ENCODE measurements around the gene SMIM20.

The SMIM20 gene

GRCh38 chr4:25966171-25966570 is 52.2 kb downstream of the SMIM20 start:
- Histone ChIP-seq H3K9ac (ENCODE audit: low read length) (no peak overlapping the region), H3K4me1 (ENCODE audit: low read length) (peaks cover 32% of the 10 kb centered on the region), H3K36me3 (replicated peaks; ENCODE audit: low read depth, low read length) (no peaks in the 10 kb centered on the region), H2AFZ (ENCODE audit: low read depth, low read length) (no peak overlapping the region), H3K4me3 (ENCODE audit: low read length) (no peak overlapping the region), H3K27me3 (ENCODE audit: low read depth, low read length) (0 out of 2 replicates have a peak, but pooled peaks cover 7% of the 10 kb centered on the region), H3K4me2 (ENCODE audit: low read length) (no peak overlapping the region), H4K20me1 (ENCODE audit: insufficient read depth, low read length) (no peaks in the 10 kb centered on the region), H3K27ac (ENCODE audit: low read length) (no peak overlapping the region), H3K9me3 (ENCODE audit: insufficient read depth, low read length) (no peaks in the 10 kb centered on the region), H3K79me2 (ENCODE audit: low read length) (no peaks in the 10 kb centered on the region)
- TF ChIP-seq CTCF (IDR thresholded peaks at IDR 0.05; ENCODE audit: low read depth, low read length) (no peak), EZH2phosphoT487 (IDR thresholded peaks at IDR 0.05; ENCODE audit: low read depth) (no peak)

GRCh38 chr4:25969374-25970155 is 55.5 kb downstream of the SMIM20 start:
- Histone ChIP-seq H3K4me2 (ENCODE audit: low read length) (peak overlapping the region; percentile 75), H3K79me2 (ENCODE audit: low read length) (no peaks in the 10 kb centered on the region), H4K20me1 (ENCODE audit: insufficient read depth, low read length) (no peaks in the 10 kb centered on the region), H2AFZ (ENCODE audit: low read depth, low read length) (no peak overlapping the region), H3K27ac (ENCODE audit: low read length) (no peak overlapping the region), H3K36me3 (replicated peaks; ENCODE audit: low read depth, low read length) (no peaks in the 10 kb centered on the region), H3K27me3 (ENCODE audit: low read depth, low read length) (0 out of 2 replicates have a peak, but pooled peaks cover 7% of the 10 kb centered on the region), H3K4me1 (ENCODE audit: low read length) (peaks cover 32% of the 10 kb centered on the region), H3K4me3 (ENCODE audit: low read length) (peak overlapping the region; percentile 42), H3K9me3 (ENCODE audit: insufficient read depth, low read length) (no peaks in the 10 kb centered on the region), H3K9ac (ENCODE audit: low read length) (peak overlapping the region; percentile 16; the same call in 1 of the 2 replicates)
- TF ChIP-seq CTCF (IDR thresholded peaks at IDR 0.05; ENCODE audit: low read depth, low read length) (no peak), EZH2phosphoT487 (IDR thresholded peaks at IDR 0.05; ENCODE audit: low read depth) (no peak)

GRCh38 chr4:25970226-25970675 is 56.2 kb downstream of the SMIM20 start:
- Histone ChIP-seq H3K9me3 (ENCODE audit: insufficient read depth, low read length) (no peaks in the 10 kb centered on the region), H3K9ac (ENCODE audit: low read length) (peak overlapping the region; percentile 16; the same call in 1 of the 2 replicates), H3K4me1 (ENCODE audit: low read length) (peaks cover 32% of the 10 kb centered on the region), H3K79me2 (ENCODE audit: low read length) (no peaks in the 10 kb centered on the region), H3K27ac (ENCODE audit: low read length) (peak overlapping the region; percentile 7; the same call in 1 of the 2 replicates), H3K4me3 (ENCODE audit: low read length) (peak overlapping the region; percentile 42), H4K20me1 (ENCODE audit: insufficient read depth, low read length) (no peaks in the 10 kb centered on the region), H3K36me3 (replicated peaks; ENCODE audit: low read depth, low read length) (no peaks in the 10 kb centered on the region), H3K4me2 (ENCODE audit: low read length) (peak overlapping the region; percentile 75), H2AFZ (ENCODE audit: low read depth, low read length) (no peak overlapping the region), H3K27me3 (ENCODE audit: low read depth, low read length) (0 out of 2 replicates have a peak, but pooled peaks cover 7% of the 10 kb centered on the region)
- TF ChIP-seq CTCF (IDR thresholded peaks at IDR 0.05; ENCODE audit: low read depth, low read length): no peak
- no peak for TF ChIP-seq EZH2phosphoT487 (IDR thresholded peaks at IDR 0.05; ENCODE audit: low read depth)

- Histone ChIP-seq H3K9me3 (ENCODE audit: insufficient read depth, low read length) (no peaks in the 10 kb centered on the region), H3K27ac (ENCODE audit: low read length) (peak overlapping the region; percentile 7; the same call in 1 of the 2 replicates), H2AFZ (ENCODE audit: low read depth, low read length) (no peak overlapping the region), H3K4me1 (ENCODE audit: low read length) (peaks cover 32% of the 10 kb centered on the region), H3K27me3 (ENCODE audit: low read depth, low read length) (0 out of 2 replicates have a peak, but pooled peaks cover 7% of the 10 kb centered on the region), H3K4me2 (ENCODE audit: low read length) (peak overlapping the region; percentile 75), H3K9ac (ENCODE audit: low read length) (no peak overlapping the region), H3K36me3 (replicated peaks; ENCODE audit: low read depth, low read length) (no peaks in the 10 kb centered on the region), H4K20me1 (ENCODE audit: insufficient read depth, low read length) (no peaks in the 10 kb centered on the region), H3K79me2 (ENCODE audit: low read length) (no peaks in the 10 kb centered on the region), H3K4me3 (ENCODE audit: low read length) (no peak overlapping the region)
- TF ChIP-seq EZH2phosphoT487 (IDR thresholded peaks at IDR 0.05; ENCODE audit: low read depth): no peak
- no peak for TF ChIP-seq CTCF (IDR thresholded peaks at IDR 0.05; ENCODE audit: low read depth, low read length)
Observed at GRCh38 chr4:25970691-25971432, 56.8 kb downstream of the SMIM20 start.
